Osteoblast (primary cell): ENCODE results near the gene FXYD3. TPM values are rescaled to one million over a fixed set of nuclear protein-coding genes. Genes with fewer than 3 reads are reported as not detected.
A peak's percentile ranks its signal among the peaks of the same experiment; 100 is the strongest.

Source experiments
- DNase-seq: peaks from one replicate; pipeline ENCODE4 v3.0.0; 2011; ENCODE audit warnings: low spot score, mixed read lengths; ENCODE audit not compliant: insufficient read length; ENCODE audit errors: missing footprints
- H2AFZ ChIP-seq: 2 replicates; pipeline ENCODE4 v1.6.0; 2011; ENCODE audit warnings: mild to moderate bottlenecking, low read length
- H3K27ac ChIP-seq: 2 replicates; pipeline ENCODE4 v1.5.1; 2011; ENCODE audit warnings: mild to moderate bottlenecking, low read depth, low read length, moderate library complexity
- H3K27me3 ChIP-seq: 2 replicates; pipeline ENCODE4 v1.6.0; 2012; ENCODE audit warnings: mild to moderate bottlenecking, control low read depth, inconsistent platforms, low read length, moderate library complexity; ENCODE audit not compliant: insufficient read depth
- H3K36me3 ChIP-seq: 2 replicates; pipeline ENCODE4 v1.5.1; 2011; ENCODE audit warnings: mild to moderate bottlenecking, low read length, control low read depth, moderate library complexity; ENCODE audit not compliant: insufficient read depth
- H3K4me1 ChIP-seq: 2 replicates; pipeline ENCODE4 v1.5.1; 2011; ENCODE audit warnings: mild to moderate bottlenecking, low read length, control low read depth, moderate library complexity; ENCODE audit not compliant: insufficient read depth
- H3K4me2 ChIP-seq: 2 replicates; pipeline ENCODE4 v1.6.0; 2011; ENCODE audit warnings: mild to moderate bottlenecking, low read length; ENCODE audit not compliant: insufficient read depth
- H3K4me3 ChIP-seq: fragments of 200-600 bp; sonication (generic); 3 replicates; pipeline ENCODE4 v1.5.1; 2012; ENCODE audit warnings: mild to moderate bottlenecking, low read length, inconsistent platforms; ENCODE audit not compliant: insufficient read depth
- H3K79me2 ChIP-seq: 2 replicates; pipeline ENCODE4 v1.6.0; 2012; ENCODE audit warnings: mild to moderate bottlenecking, low read length, control low read depth, inconsistent platforms; ENCODE audit not compliant: insufficient read depth
- H3K9me3 ChIP-seq: 2 replicates; pipeline ENCODE4 v1.5.1; 2011; ENCODE audit warnings: low read depth, low read length, control low read depth
- H4K20me1 ChIP-seq: 2 replicates; pipeline ENCODE4 v1.6.0; 2012; ENCODE audit warnings: mild to moderate bottlenecking, low read length, control low read depth; ENCODE audit not compliant: insufficient read depth
- CTCF ChIP-seq: IDR thresholded peaks from 2 replicates; pipeline ENCODE4 v1.5.1; 2011; ENCODE audit warnings: mild to moderate bottlenecking, low read depth, low read length, moderate library complexity; ENCODE audit errors: extremely low read depth
- total RNA-seq: library from RNA; depleted of rRNA; stranded (reverse); fragments of >200 nt; gene quantifications from 2 replicates; pipeline ENCODE4 v1.2.3, GENCODE V29; 2012

Gene FXYD3
- total RNA-seq, 1 donor: not detected

GRCh38 chr19:35165200-35166058 lies 49.8 kb downstream of the FXYD3 start:
- Histone ChIP-seq H3K27ac (no peak overlapping the region), H2AFZ (no peak overlapping the region), H3K27me3 (no peaks in the 10 kb centered on the region), H3K36me3 (peaks cover 62% of the 10 kb centered on the region), H3K4me3 (no peak overlapping the region), H4K20me1 (no peaks in the 10 kb centered on the region), H3K9me3 (peaks cover 19% of the 10 kb centered on the region), H3K79me2 (no peaks in the 10 kb centered on the region), H3K4me1 (no peaks in the 10 kb centered on the region), H3K4me2 (no peak overlapping the region)
- TF ChIP-seq CTCF: no peak
- peak; percentile 8 for DNase-seq

GRCh38 chr19:35166100-35167063 lies 50.8 kb downstream of the FXYD3 start:
- no peak overlapping the region for H2AFZ ChIP-seq
- no peak overlapping the region for H3K27ac ChIP-seq
- no peak overlapping the region for H3K4me2 ChIP-seq
- no peaks in the 10 kb centered on the region for H3K79me2 ChIP-seq
- H4K20me1 ChIP-seq: no peaks in the 10 kb centered on the region
- no peaks in the 10 kb centered on the region for H3K4me1 ChIP-seq
- no peaks in the 10 kb centered on the region for H3K27me3 ChIP-seq
- no peak for TF ChIP-seq CTCF
- H3K36me3 ChIP-seq: peaks cover 60% of the 10 kb centered on the region
- peaks cover 19% of the 10 kb centered on the region for H3K9me3 ChIP-seq
- DNase-seq: peak; percentile 21
- H3K4me3 ChIP-seq: no peak overlapping the region

- H3K36me3 ChIP-seq: peaks cover 49% of the 10 kb centered on the region
- TF ChIP-seq CTCF: no peak
- no peaks in the 10 kb centered on the region for H4K20me1 ChIP-seq
- H3K4me3 ChIP-seq: no peak overlapping the region
- no peaks in the 10 kb centered on the region for H3K4me1 ChIP-seq
- DNase-seq: peak; percentile 19
- H2AFZ ChIP-seq: no peak overlapping the region
- no peak overlapping the region for H3K4me2 ChIP-seq
- peaks cover 19% of the 10 kb centered on the region for H3K9me3 ChIP-seq
- H3K27me3 ChIP-seq: no peaks in the 10 kb centered on the region
- H3K79me2 ChIP-seq: no peaks in the 10 kb centered on the region
- no peak overlapping the region for H3K27ac ChIP-seq
These were observed 51.9 kb downstream of the FXYD3 start for GRCh38 chr19:35167251-35168119.
